SK-N-SH treated with all-trans-retinoic acid at 6 μM for 48 hours (cell line): ENCODE data around the gene ITPR2.
A peak's percentile ranks its signal among the peaks of the same experiment; 100 is the strongest.
"Not testable (repeated sequence)": the region's sequence is repeated elsewhere in the genome, so short reads cannot be mapped to it uniquely, and the experiment has no call there.

ENCODE experiments used
- ATAC-seq: fragments of 200-7000 bp; cut with Tn5 transposase; 3 replicates; pipeline ENCODE4 v1.9.1; 2020; ENCODE audit warnings: mild to moderate bottlenecking, moderate library complexity
- ARNTL ChIP-seq: fragments of 450-650 bp; formaldehyde crosslinking; IDR thresholded peaks from 2 replicates; pipeline ENCODE4 v1.5.0; 2020; ENCODE audit warnings: low read depth, mild to moderate bottlenecking, moderate library complexity, borderline replicate concordance
- BACH2 ChIP-seq: fragments of 250-450 bp; sonication (Bioruptor Pico); IDR thresholded peaks from 2 replicates; pipeline ENCODE4 v1.9.0; 2021; ENCODE audit warnings: mild to moderate bottlenecking, borderline replicate concordance
- CSRNP3 ChIP-seq: fragments of 250-450 bp; sonication (Bioruptor Pico); IDR thresholded peaks from 2 replicates; pipeline ENCODE4 v1.5.1; 2021; ENCODE audit warnings: mild to moderate bottlenecking, moderate library complexity
- ESRRG ChIP-seq: fragments of 250-450 bp; sonication (Bioruptor Pico); IDR thresholded peaks from 2 replicates; pipeline ENCODE4 v1.6.1; 2021; ENCODE audit warnings: mild to moderate bottlenecking
- GLIS3 ChIP-seq: fragments of 250-450 bp; sonication (Bioruptor Pico); IDR thresholded peaks from 2 replicates; pipeline ENCODE4 v1.5.0; 2020; ENCODE audit warnings: mild to moderate bottlenecking, moderate library complexity
- POU6F1 ChIP-seq: fragments of 250-450 bp; sonication (Bioruptor Pico); IDR thresholded peaks from 2 replicates; pipeline ENCODE4 v1.8.0; 2021; ENCODE audit warnings: low read depth, mild to moderate bottlenecking, moderate library complexity, borderline replicate concordance
- PPARA ChIP-seq: fragments of 250-450 bp; sonication (Bioruptor Pico); IDR thresholded peaks from 2 replicates; pipeline ENCODE4 v1.5.0; 2020; ENCODE audit warnings: mild to moderate bottlenecking, borderline replicate concordance
- RARB ChIP-seq: fragments of 250-450 bp; sonication (Bioruptor Pico); IDR thresholded peaks from 2 replicates; pipeline ENCODE4 v1.8.0; 2021; ENCODE audit warnings: mild to moderate bottlenecking, moderate library complexity
- SNAI2 ChIP-seq: fragments of 250-450 bp; sonication (Bioruptor Pico); IDR thresholded peaks from 2 replicates; pipeline ENCODE4 v1.5.0; 2020; ENCODE audit warnings: mild to moderate bottlenecking, moderate library complexity
- TCF4 ChIP-seq: fragments of 250-450 bp; sonication (Bioruptor Pico); IDR thresholded peaks from 2 replicates; pipeline ENCODE4 v1.8.0; 2021; ENCODE audit warnings: mild to moderate bottlenecking, moderate library complexity, borderline replicate concordance
- TOX ChIP-seq: fragments of 250-450 bp; sonication (Bioruptor Pico); IDR thresholded peaks from 2 replicates; pipeline ENCODE4 v1.8.0; 2021; ENCODE audit warnings: mild to moderate bottlenecking, moderate library complexity, borderline replicate concordance
- TSHZ2 ChIP-seq: fragments of 250-450 bp; sonication (Bioruptor Pico); IDR thresholded peaks from 2 replicates; pipeline ENCODE4 v1.5.0; 2020; ENCODE audit warnings: mild to moderate bottlenecking, moderate library complexity
- ZC3H10 ChIP-seq: fragments of 250-450 bp; sonication (Bioruptor Pico); IDR thresholded peaks from 2 replicates; pipeline ENCODE4 v1.5.1; 2021; ENCODE audit warnings: mild to moderate bottlenecking, moderate library complexity
- ZFP30 ChIP-seq: fragments of 450-650 bp; formaldehyde crosslinking; IDR thresholded peaks from 2 replicates; pipeline ENCODE4 v1.5.0; 2022; ENCODE audit warnings: mild to moderate bottlenecking, moderate library complexity
- ZNF565 ChIP-seq: fragments of 450-650 bp; formaldehyde crosslinking; conservative IDR thresholded peaks from 2 replicates; pipeline ENCODE4 v1.5.0; 2020; ENCODE audit warnings: low read depth, mild to moderate bottlenecking, moderate library complexity
- ZNF70 ChIP-seq: fragments of 450-650 bp; formaldehyde crosslinking; IDR thresholded peaks from 2 replicates; pipeline ENCODE4 v1.5.0; 2020; ENCODE audit warnings: mild to moderate bottlenecking, moderate library complexity
- ZNF8 ChIP-seq: fragments of 450-650 bp; formaldehyde crosslinking; IDR thresholded peaks from 2 replicates; pipeline ENCODE4 v1.5.0; 2020; ENCODE audit warnings: mild to moderate bottlenecking, moderate library complexity
- TF ChIP-seq, protein P1 (sequence below): fragments of 250-450 bp; sonication (Bioruptor Pico); IDR thresholded peaks from 2 replicates; pipeline ENCODE4 v1.8.0; 2020; ENCODE audit warnings: mild to moderate bottlenecking, moderate library complexity, borderline replicate concordance
- TF ChIP-seq, protein P2 (sequence below): fragments of 250-450 bp; sonication (Bioruptor Pico); IDR thresholded peaks from 2 replicates; pipeline ENCODE4 v1.5.1; 2020; ENCODE audit warnings: low read depth, mild to moderate bottlenecking, moderate library complexity

The ITPR2 gene

GRCh38 chr12:26863515-26863914, 30.5 kb upstream of the ITPR2 start (continued):
- no peak for TF ChIP-seq TSHZ2 (CRISPR knock-in tag)
- no peak for TF ChIP-seq PPARA
- no peak for TF ChIP-seq ZNF565 (CRISPR knock-in tag)
- TF ChIP-seq TCF4 (CRISPR knock-in tag): no peak

DNA sequence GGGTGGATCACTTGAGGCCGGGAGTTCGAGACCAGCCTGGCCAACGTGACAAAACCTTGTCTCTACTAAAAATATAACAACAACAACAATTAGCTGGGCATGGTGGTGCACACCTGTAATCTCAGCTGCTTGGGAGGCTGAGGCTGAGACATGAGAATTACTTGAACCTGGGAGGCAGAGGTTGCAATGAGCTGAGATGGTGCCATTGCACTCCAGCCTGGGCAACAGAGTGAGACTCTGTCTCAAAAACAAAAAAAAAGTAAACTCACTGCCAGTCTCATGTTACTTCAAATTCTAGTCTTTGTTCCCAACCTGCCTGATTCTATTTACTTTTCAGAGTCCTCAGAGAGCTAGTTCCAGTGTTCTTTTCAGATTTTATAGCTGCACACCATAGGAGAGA, 29.8 kb upstream of the ITPR2 start:
- ATAC-seq: not testable (repeated sequence)

GRCh38 chr12:26861690-26862089, 28.7 kb upstream of the ITPR2 start:
- no peak for ATAC-seq
- TF ChIP-seq RARB (CRISPR knock-in tag): no peak

GRCh38 chr12:26857465-26858176, 24.6 kb upstream of the ITPR2 start:
- no peak for ATAC-seq

GRCh38 chr12:26855337-26855736, 22.3 kb upstream of the ITPR2 start:
- TF ChIP-seq SNAI2 (CRISPR knock-in tag) (no peak), ZNF565 (CRISPR knock-in tag) (no peak), CSRNP3 (CRISPR knock-in tag) (no peak), PPARA (no peak), BACH2 (CRISPR knock-in tag) (no peak), ZNF70 (CRISPR knock-in tag) (no peak), TOX (CRISPR knock-in tag) (no peak), ARNTL (CRISPR knock-in tag) (no peak), ZC3H10 (CRISPR knock-in tag) (no peak), ZNF8 (CRISPR knock-in tag) (no peak), ESRRG (CRISPR knock-in tag) (no peak), ZFP30 (no peak), TCF4 (CRISPR knock-in tag) (no peak), POU6F1 (CRISPR knock-in tag) (no peak), TSHZ2 (CRISPR knock-in tag) (no peak), GLIS3 (CRISPR knock-in tag) (no peak), RARB (CRISPR knock-in tag) (no peak)
- TF ChIP-seq, protein P1, sequence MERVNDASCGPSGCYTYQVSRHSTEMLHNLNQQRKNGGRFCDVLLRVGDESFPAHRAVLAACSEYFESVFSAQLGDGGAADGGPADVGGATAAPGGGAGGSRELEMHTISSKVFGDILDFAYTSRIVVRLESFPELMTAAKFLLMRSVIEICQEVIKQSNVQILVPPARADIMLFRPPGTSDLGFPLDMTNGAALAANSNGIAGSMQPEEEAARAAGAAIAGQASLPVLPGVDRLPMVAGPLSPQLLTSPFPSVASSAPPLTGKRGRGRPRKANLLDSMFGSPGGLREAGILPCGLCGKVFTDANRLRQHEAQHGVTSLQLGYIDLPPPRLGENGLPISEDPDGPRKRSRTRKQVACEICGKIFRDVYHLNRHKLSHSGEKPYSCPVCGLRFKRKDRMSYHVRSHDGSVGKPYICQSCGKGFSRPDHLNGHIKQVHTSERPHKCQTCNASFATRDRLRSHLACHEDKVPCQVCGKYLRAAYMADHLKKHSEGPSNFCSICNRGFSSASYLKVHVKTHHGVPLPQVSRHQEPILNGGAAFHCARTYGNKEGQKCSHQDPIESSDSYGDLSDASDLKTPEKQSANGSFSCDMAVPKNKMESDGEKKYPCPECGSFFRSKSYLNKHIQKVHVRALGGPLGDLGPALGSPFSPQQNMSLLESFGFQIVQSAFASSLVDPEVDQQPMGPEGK: no peak
- TF ChIP-seq, protein P2, sequence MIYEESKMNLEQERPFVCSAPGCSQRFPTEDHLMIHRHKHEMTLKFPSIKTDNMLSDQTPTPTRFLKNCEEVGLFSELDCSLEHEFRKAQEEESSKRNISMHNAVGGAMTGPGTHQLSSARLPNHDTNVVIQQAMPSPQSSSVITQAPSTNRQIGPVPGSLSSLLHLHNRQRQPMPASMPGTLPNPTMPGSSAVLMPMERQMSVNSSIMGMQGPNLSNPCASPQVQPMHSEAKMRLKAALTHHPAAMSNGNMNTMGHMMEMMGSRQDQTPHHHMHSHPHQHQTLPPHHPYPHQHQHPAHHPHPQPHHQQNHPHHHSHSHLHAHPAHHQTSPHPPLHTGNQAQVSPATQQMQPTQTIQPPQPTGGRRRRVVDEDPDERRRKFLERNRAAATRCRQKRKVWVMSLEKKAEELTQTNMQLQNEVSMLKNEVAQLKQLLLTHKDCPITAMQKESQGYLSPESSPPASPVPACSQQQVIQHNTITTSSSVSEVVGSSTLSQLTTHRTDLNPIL (CRISPR knock-in tag): no peak
- ATAC-seq: no peak

More at GRCh38 chr12:26857465-26858176, 24.6 kb upstream of the ITPR2 start:
- peak; percentile 43; the same call in 1 of the 2 replicates for TF ChIP-seq ZNF70 (CRISPR knock-in tag)
- TF ChIP-seq ZC3H10 (CRISPR knock-in tag): no peak
